ENCODE results near the gene DIPK2A.
A peak's percentile ranks its signal among the peaks of the same experiment; 100 is the strongest.

DIPK2A gene

DNA sequence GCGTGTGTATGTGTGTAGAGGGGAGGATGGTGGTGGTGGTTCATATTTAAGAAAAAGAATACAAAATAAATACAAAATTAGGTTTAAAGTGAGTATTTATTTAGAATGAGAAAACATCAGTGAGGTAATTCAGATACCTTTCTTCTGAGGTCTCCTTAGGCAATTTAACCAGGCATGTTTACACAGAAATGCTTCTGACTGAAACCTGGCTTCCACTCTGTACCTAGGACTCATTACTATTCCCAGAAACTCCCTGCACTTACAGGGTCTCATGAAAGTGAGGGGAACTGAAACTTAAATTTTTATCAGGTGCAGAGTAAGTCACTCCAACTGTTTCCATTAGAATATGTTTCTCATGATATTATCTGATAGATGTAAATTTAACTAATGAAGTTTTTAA, 10.3 kb upstream of the DIPK2A start:
- Histone ChIP-seq H3K4me3 (ENCODE audit: control insufficient read depth in 1 of 7, extremely low read depth in 1 of 7, insufficient read depth in 4 of 7, low read depth in 2 of 7, low read length in 6 of 7) (no peak overlapping the region), H3K4me1 (ENCODE audit: control extremely low read depth in 1 of 4, control insufficient read depth in 4 of 4, insufficient read depth in 4 of 4, low read length in 3 of 4) (peaks cover 0 to 5% (median 0%) of the 10 kb centered on the region in 4 experiments), H3K9me3 (ENCODE audit: control extremely low read depth in 1 of 5, control insufficient read depth in 4 of 5, insufficient read depth in 2 of 5, low read depth in 1 of 5, low read length in 4 of 5) (peaks cover 0 to 5% (median 1%) of the 10 kb centered on the region in 5 experiments), H3K36me3 (ENCODE audit: control insufficient read depth in 4 of 4, insufficient read depth in 4 of 4, low read length in 3 of 4) (no peaks in the 10 kb centered on the region), H3K27me3 (replicated peaks in 2 of 5; ENCODE audit: control insufficient read depth in 4 of 5, insufficient read depth in 5 of 5, low read length in 4 of 5) (no peaks in the 10 kb centered on the region), H3K27ac (ENCODE audit: insufficient read depth in 1 of 2, low read depth in 1 of 2, low read length in 2 of 2, poor library complexity in 1 of 2, severe bottlenecking in 2 of 2) (no peak overlapping the region)
- no CpG with 5 or more reads among the region's 1 CpG for WGBS (ENCODE audit: insufficient coverage)
- ChIA-PET POLR2A (interaction anchor here (0.7 kb wide), 1 partner anchor 59 kb away, joined by 3 read pairs; no protein-coding TSS in a partner anchor), CTCF (no interaction called here)
- DNase-seq = no peak

- WGBS (ENCODE audit: insufficient coverage) = 98% methylated on average over 5 of the region's 6 CpGs
- Histone ChIP-seq H3K27me3 (replicated peaks in 2 of 5; ENCODE audit: control insufficient read depth in 4 of 5, insufficient read depth in 5 of 5, low read length in 4 of 5) (no peaks in the 10 kb centered on the region), H3K9me3 (ENCODE audit: control extremely low read depth in 1 of 5, control insufficient read depth in 4 of 5, insufficient read depth in 2 of 5, low read depth in 1 of 5, low read length in 4 of 5) (peaks cover 0 to 5% (median 1%) of the 10 kb centered on the region in 5 experiments), H3K36me3 (ENCODE audit: control insufficient read depth in 4 of 4, insufficient read depth in 4 of 4, low read length in 3 of 4) (no peaks in the 10 kb centered on the region), H3K4me3 (ENCODE audit: control insufficient read depth in 1 of 7, extremely low read depth in 1 of 7, insufficient read depth in 4 of 7, low read depth in 2 of 7, low read length in 6 of 7) (no peak overlapping the region), H3K27ac (ENCODE audit: insufficient read depth in 1 of 2, low read depth in 1 of 2, low read length in 2 of 2, poor library complexity in 1 of 2, severe bottlenecking in 2 of 2) (no peak overlapping the region), H3K4me1 (ENCODE audit: control extremely low read depth in 1 of 4, control insufficient read depth in 4 of 4, insufficient read depth in 4 of 4, low read length in 3 of 4) (no peaks in the 10 kb centered on the region)
- ChIA-PET CTCF (interaction anchor here (0.6 to 1.3 kb wide), 3 partner anchors 12 to 78 kb away, joined by 3 to 4 read pairs (median 3); no protein-coding TSS in a partner anchor), POLR2A (no interaction called here)
- no peak for DNase-seq
These were observed 7.7 kb upstream of the DIPK2A start for GRCh38 chr3:143963946-143964345.

- Histone ChIP-seq H3K4me1 (ENCODE audit: control extremely low read depth in 1 of 4, control insufficient read depth in 4 of 4, insufficient read depth in 4 of 4, low read length in 3 of 4) (peaks cover 24 to 44% (median 31%) of the 10 kb centered on the region in 4 experiments), H3K9me3 (ENCODE audit: control extremely low read depth in 1 of 5, control insufficient read depth in 4 of 5, insufficient read depth in 2 of 5, low read depth in 1 of 5, low read length in 4 of 5) (no peaks in the 10 kb centered on the region), H3K27me3 (replicated peaks in 2 of 5; ENCODE audit: control insufficient read depth in 4 of 5, insufficient read depth in 5 of 5, low read length in 4 of 5) (no peaks in the 10 kb centered on the region), H3K36me3 (ENCODE audit: control insufficient read depth in 4 of 4, insufficient read depth in 4 of 4, low read length in 3 of 4) (no peaks in the 10 kb centered on the region), H3K4me3 (ENCODE audit: control insufficient read depth in 1 of 7, extremely low read depth in 1 of 7, insufficient read depth in 4 of 7, low read depth in 2 of 7, low read length in 6 of 7) (peak overlapping the region; percentile 73 to 98 (median 95)), H3K27ac (ENCODE audit: insufficient read depth in 1 of 2, low read depth in 1 of 2, low read length in 2 of 2, poor library complexity in 1 of 2, severe bottlenecking in 2 of 2) (peak overlapping the region; percentile 80 to 94)
- under 1% methylated on average over 35 of the region's 37 CpGs for WGBS (ENCODE audit: insufficient coverage)
- ChIA-PET POLR2A (interaction anchor here (0.6 to 1.1 kb wide), 3 partner anchors 15 to 1812 kb away, joined by 3 to 4 read pairs (median 3); no protein-coding TSS in a partner anchor), CTCF (interaction anchor here (1.4 to 2.1 kb wide), 4 partner anchors 13 to 78 kb away, joined by 4 to 10 read pairs (median 6); no protein-coding TSS in a partner anchor)
- peak; percentile 70 to 87 (median 79) for DNase-seq
These were observed 757 bp upstream of the DIPK2A start for GRCh38 chr3:143970773-143971358.

GRCh38 chr3:143972155-143972504, 507 bp downstream of the DIPK2A start:
- WGBS (ENCODE audit: insufficient coverage) = 0% methylated on average over 34 of the region's 42 CpGs
- no peaks in the 10 kb centered on the region for H3K27me3 ChIP-seq (replicated peaks in 2 of 5; ENCODE audit: control insufficient read depth in 4 of 5, insufficient read depth in 5 of 5, low read length in 4 of 5)
- no peaks in the 10 kb centered on the region for H3K36me3 ChIP-seq (ENCODE audit: control insufficient read depth in 4 of 4, insufficient read depth in 4 of 4, low read length in 3 of 4)
- peak overlapping the region; percentile 73 to 98 (median 95) for H3K4me3 ChIP-seq (ENCODE audit: control insufficient read depth in 1 of 7, extremely low read depth in 1 of 7, insufficient read depth in 4 of 7, low read depth in 2 of 7, low read length in 6 of 7)
- peaks cover 32 to 47% (median 35%) of the 10 kb centered on the region in 4 experiments for H3K4me1 ChIP-seq (ENCODE audit: control extremely low read depth in 1 of 4, control insufficient read depth in 4 of 4, insufficient read depth in 4 of 4, low read length in 3 of 4)
- no peaks in the 10 kb centered on the region for H3K9me3 ChIP-seq (ENCODE audit: control extremely low read depth in 1 of 5, control insufficient read depth in 4 of 5, insufficient read depth in 2 of 5, low read depth in 1 of 5, low read length in 4 of 5)
- ChIA-PET CTCF (interaction anchor here (1.0 to 2.1 kb wide), 10 partner anchors 12 to 79 kb away, joined by 3 to 10 read pairs (median 4); no protein-coding TSS in a partner anchor), POLR2A (interaction anchor here (0.8 kb wide), 1 partner anchor 15 kb away, joined by 4 read pairs; no protein-coding TSS in a partner anchor)
- H3K27ac ChIP-seq (ENCODE audit: insufficient read depth in 1 of 2, low read depth in 1 of 2, low read length in 2 of 2, poor library complexity in 1 of 2, severe bottlenecking in 2 of 2) = peak overlapping the region; percentile 15 to 94
- DNase-seq = peak in 1 of 3 donors; percentile 60

DNA sequence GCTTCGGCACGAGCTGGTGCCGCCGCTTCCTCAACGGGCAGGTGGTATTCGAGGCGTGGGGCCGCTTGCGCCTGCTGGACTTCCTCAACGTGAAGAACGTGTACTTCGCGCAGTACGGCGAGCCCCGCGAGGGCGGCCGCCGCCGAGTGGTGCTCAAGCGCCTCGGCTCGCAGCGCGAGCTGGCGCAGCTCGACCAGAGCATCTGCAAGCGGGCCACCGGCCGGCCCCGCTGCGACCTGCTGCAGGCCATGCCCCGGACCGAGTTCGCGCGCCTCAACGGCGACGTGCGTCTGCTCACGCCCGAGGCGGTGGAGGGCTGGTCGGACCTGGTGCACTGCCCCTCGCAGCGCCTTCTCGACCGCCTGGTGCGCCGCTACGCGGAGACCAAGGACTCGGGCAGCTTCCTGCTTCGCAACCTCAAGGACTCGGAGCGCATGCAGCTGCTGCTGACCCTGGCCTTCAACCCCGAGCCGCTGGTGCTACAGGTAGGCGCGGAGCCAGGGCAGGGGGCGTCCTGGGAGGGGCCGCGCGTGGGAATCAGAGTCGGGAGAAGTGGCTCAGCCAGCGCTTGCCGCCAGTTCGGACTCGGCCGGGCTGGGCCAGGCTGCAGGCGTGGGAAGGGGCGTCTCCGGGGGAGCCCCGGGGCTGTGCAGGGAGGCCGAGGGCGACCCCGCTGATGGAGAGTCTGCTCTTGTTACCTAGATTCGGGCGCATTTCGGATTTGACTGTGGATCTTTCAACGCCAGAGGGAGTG, 1.1 kb downstream of the DIPK2A start:
- no peaks in the 10 kb centered on the region for H3K36me3 ChIP-seq (ENCODE audit: control insufficient read depth in 4 of 4, insufficient read depth in 4 of 4, low read length in 3 of 4)
- WGBS (ENCODE audit: insufficient coverage) = 0% methylated on average over 69 of the region's 83 CpGs
- H3K27ac ChIP-seq (ENCODE audit: insufficient read depth in 1 of 2, low read depth in 1 of 2, low read length in 2 of 2, poor library complexity in 1 of 2, severe bottlenecking in 2 of 2) = peak overlapping the region; percentile 52 to 94
- POLR2A ChIA-PET = interaction anchor here (0.5 kb wide), 1 partner anchor 297 kb away, joined by 3 read pairs; no protein-coding TSS in a partner anchor
- peaks cover 33 to 52% (median 40%) of the 10 kb centered on the region in 4 experiments for H3K4me1 ChIP-seq (ENCODE audit: control extremely low read depth in 1 of 4, control insufficient read depth in 4 of 4, insufficient read depth in 4 of 4, low read length in 3 of 4)
- CTCF ChIA-PET = interaction anchor here (1.0 to 2.1 kb wide), 10 partner anchors 11 to 79 kb away, joined by 3 to 10 read pairs (median 4); no protein-coding TSS in a partner anchor
- no peaks in the 10 kb centered on the region for H3K9me3 ChIP-seq (ENCODE audit: control extremely low read depth in 1 of 5, control insufficient read depth in 4 of 5, insufficient read depth in 2 of 5, low read depth in 1 of 5, low read length in 4 of 5)
- DNase-seq = peak in 2 of 3 donors; percentile 78 to 87
- no peaks in the 10 kb centered on the region for H3K27me3 ChIP-seq (replicated peaks in 2 of 5; ENCODE audit: control insufficient read depth in 4 of 5, insufficient read depth in 5 of 5, low read length in 4 of 5)
- peak overlapping the region; percentile 73 to 98 (median 95) for H3K4me3 ChIP-seq (ENCODE audit: control insufficient read depth in 1 of 7, extremely low read depth in 1 of 7, insufficient read depth in 4 of 7, low read depth in 2 of 7, low read length in 6 of 7)

DNA sequence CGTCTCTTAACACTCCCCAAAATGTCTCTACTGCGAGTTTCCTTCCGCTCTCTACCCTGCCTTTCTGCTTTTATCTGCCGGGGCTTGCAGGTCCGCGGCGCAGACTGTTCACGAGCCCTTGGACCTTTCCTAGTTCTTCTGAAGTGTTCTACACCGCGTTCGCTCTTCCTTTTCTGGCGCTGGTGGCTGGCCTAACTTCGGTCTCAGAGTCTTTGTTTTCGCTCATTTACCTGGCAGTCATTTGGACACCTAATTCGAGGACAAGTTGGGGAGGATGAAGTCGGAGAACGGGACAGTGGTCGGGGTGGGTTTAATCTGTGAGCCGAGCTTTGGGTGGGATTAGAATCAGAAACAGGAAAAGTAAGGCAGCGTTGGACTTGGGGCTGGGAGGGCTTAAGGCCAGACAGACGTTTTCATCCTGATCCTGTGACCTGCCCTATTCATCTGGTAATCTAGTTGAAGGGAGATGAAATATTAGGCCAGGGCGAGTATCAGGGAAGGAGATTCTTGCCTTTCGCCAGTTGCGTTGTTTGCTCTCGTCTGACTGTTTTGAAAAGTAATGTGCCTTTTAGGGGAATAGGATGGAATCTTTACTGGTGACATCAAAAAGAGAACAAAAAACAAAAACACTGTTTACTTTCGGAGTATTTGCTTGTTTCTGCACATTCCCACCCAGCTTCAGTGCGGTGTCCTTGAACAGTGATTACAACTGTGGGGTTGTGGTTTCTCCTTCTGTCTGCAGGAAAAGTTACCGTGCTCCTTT, 1.8 kb downstream of the DIPK2A start:
- WGBS (ENCODE audit: insufficient coverage) = 0% methylated on average over 21 of the region's 28 CpGs
- Histone ChIP-seq H3K27ac (ENCODE audit: insufficient read depth in 1 of 2, low read depth in 1 of 2, low read length in 2 of 2, poor library complexity in 1 of 2, severe bottlenecking in 2 of 2) (peak overlapping the region; percentile 52 to 94), H3K36me3 (ENCODE audit: control insufficient read depth in 4 of 4, insufficient read depth in 4 of 4, low read length in 3 of 4) (no peaks in the 10 kb centered on the region), H3K4me3 (ENCODE audit: control insufficient read depth in 1 of 7, extremely low read depth in 1 of 7, insufficient read depth in 4 of 7, low read depth in 2 of 7, low read length in 6 of 7) (peak overlapping the region; percentile 73 to 98 (median 95)), H3K4me1 (ENCODE audit: control extremely low read depth in 1 of 4, control insufficient read depth in 4 of 4, insufficient read depth in 4 of 4, low read length in 3 of 4) (peaks cover 39 to 58% (median 42%) of the 10 kb centered on the region in 4 experiments), H3K27me3 (replicated peaks in 2 of 5; ENCODE audit: control insufficient read depth in 4 of 5, insufficient read depth in 5 of 5, low read length in 4 of 5) (no peaks in the 10 kb centered on the region), H3K9me3 (ENCODE audit: control extremely low read depth in 1 of 5, control insufficient read depth in 4 of 5, insufficient read depth in 2 of 5, low read depth in 1 of 5, low read length in 4 of 5) (no peaks in the 10 kb centered on the region)
- ChIA-PET CTCF (interaction anchor here (0.7 to 1.5 kb wide), 4 partner anchors 11 to 24 kb away, joined by 3 to 5 read pairs (median 3); no protein-coding TSS in a partner anchor), POLR2A (interaction anchor here (0.5 kb wide), 1 partner anchor 296 kb away, joined by 3 read pairs; no protein-coding TSS in a partner anchor)
- peak; percentile 90 to 92 (median 91) for DNase-seq

Data from common myeloid progenitor, CD34-positive (primary cell).